Brain microvascular endothelial cell (primary cell): ENCODE data around the gene PPP2R3A.

ENCODE experiments used
- DNase-seq: peaks from one replicate; pipeline ENCODE4 v3.0.0-alpha.2; 2020
- H3K27ac ChIP-seq: fragments of 250-450 bp; sonication (Bioruptor Pico); 2 replicates; pipeline ENCODE4 v1.5.1; 2020; ENCODE audit warnings: mild to moderate bottlenecking, moderate library complexity
- H3K27me3 ChIP-seq: fragments of 250-450 bp; sonication (Bioruptor Pico); replicated peaks from 2 replicates; pipeline ENCODE4 v1.5.1; 2020; ENCODE audit warnings: mild to moderate bottlenecking
- H3K36me3 ChIP-seq: fragments of 250-450 bp; sonication (Bioruptor Pico); replicated peaks from 2 replicates; pipeline ENCODE4 v1.5.1; 2020; ENCODE audit warnings: mild to moderate bottlenecking
- H3K4me3 ChIP-seq: 2 replicates; pipeline ENCODE4 v1.5.1; 2011; ENCODE audit warnings: low read depth, mild to moderate bottlenecking, control low read depth, low read length, moderate library complexity
- CTCF ChIP-seq: IDR thresholded peaks from 2 replicates; pipeline ENCODE4 v1.5.1; 2011; ENCODE audit warnings: low read depth, mild to moderate bottlenecking, moderate library complexity, low read length, control low read depth, inconsistent platforms; ENCODE audit errors: missing control alignments
- in situ Hi-C: cut with HindIII; loops from 2 replicates; pipeline ENCODE4 v1.10.0; 2017; ENCODE audit warnings: low sequenced_read_pairs, low pct_ligation_motif_present

The PPP2R3A gene

GRCh38 chr3:135975053-135975452 lies 9.5 kb downstream of the PPP2R3A start:
- Histone ChIP-seq H3K4me3 (no peak overlapping the region), H3K27ac (no peak overlapping the region), H3K36me3 (no peaks in the 10 kb centered on the region), H3K27me3 (no peaks in the 10 kb centered on the region)
- no peak for TF ChIP-seq CTCF
- in situ Hi-C loops, result no loop called here
- no peak for DNase-seq

GRCh38 chr3:135975536-135975935 lies 10.0 kb downstream of the PPP2R3A start:
- no peaks in the 10 kb centered on the region for H3K27me3 ChIP-seq
- H3K4me3 ChIP-seq, result no peak overlapping the region
- H3K36me3 ChIP-seq, result no peaks in the 10 kb centered on the region
- no peak overlapping the region for H3K27ac ChIP-seq
- TF ChIP-seq CTCF, result no peak
- no peak for DNase-seq
- in situ Hi-C loops, result no loop called here

GRCh38 chr3:135980343-135980742 lies 14.8 kb downstream of the PPP2R3A start:
- Histone ChIP-seq H3K27me3 (no peaks in the 10 kb centered on the region), H3K36me3 (no peaks in the 10 kb centered on the region), H3K4me3 (no peak overlapping the region), H3K27ac (no peak overlapping the region)
- in situ Hi-C loops, result no loop called here
- TF ChIP-seq CTCF, result no peak
- DNase-seq, result no peak

- Histone ChIP-seq H3K36me3 (no peaks in the 10 kb centered on the region), H3K27ac (no peak overlapping the region), H3K27me3 (no peaks in the 10 kb centered on the region), H3K4me3 (no peak overlapping the region)
- in situ Hi-C loops, result no loop called here
- no peak for TF ChIP-seq CTCF
- DNase-seq, result no peak
Observed at GRCh38 chr3:135981701-135982403, 16.3 kb downstream of the PPP2R3A start.

- Histone ChIP-seq H3K27ac (no peak overlapping the region), H3K4me3 (no peak overlapping the region), H3K27me3 (no peaks in the 10 kb centered on the region), H3K36me3 (no peaks in the 10 kb centered on the region)
- no peak for DNase-seq
- in situ Hi-C loops, result no loop called here
- no peak for TF ChIP-seq CTCF
Observed at GRCh38 chr3:135982404-135982761, 16.9 kb downstream of the PPP2R3A start.
